GM19238 (cell line): ENCODE results near the gene RPL10A.
"Not testable (repeated sequence)": the region's sequence is repeated elsewhere in the genome, so short reads cannot be mapped to it uniquely, and the experiment has no call there.

Experiments used
- DNase-seq: peaks from one replicate; pipeline ENCODE4 v3.0.0; 2011; ENCODE audit warnings: low spot score; ENCODE audit not compliant: insufficient read length

RPL10A gene

DNA sequence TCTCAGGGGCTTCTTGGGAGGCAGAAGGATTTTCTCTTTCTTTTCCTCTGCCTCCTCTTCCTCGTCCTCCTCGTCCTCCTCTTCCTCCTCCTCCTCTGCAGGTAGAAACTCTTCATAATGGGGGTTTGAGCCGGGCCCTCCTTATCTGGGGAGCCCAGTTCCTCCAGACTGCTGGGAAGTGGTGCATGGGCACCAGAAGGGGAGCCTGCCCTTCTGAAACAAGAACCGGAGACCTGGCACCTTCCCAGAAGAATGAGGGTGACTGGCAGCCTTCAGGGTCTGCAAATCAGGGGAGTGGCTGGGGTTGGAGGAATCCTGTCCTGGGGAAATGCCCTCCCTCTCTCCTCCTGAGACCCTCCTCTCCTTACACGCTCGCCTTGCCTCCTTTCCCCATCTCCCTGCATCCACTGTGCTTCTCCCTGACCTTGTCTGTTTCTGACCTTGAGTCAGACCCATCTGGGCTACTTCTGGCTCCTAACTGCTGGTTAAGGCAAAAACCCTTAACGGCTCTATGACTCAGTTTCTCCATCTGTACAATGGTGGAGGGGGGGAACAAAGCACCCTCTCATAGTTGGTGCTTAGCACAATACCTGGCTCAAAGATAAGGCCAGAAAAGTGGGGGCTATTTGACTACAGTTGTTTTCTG is 42.8 kb downstream of the RPL10A start:
- no peak for DNase-seq

DNA sequence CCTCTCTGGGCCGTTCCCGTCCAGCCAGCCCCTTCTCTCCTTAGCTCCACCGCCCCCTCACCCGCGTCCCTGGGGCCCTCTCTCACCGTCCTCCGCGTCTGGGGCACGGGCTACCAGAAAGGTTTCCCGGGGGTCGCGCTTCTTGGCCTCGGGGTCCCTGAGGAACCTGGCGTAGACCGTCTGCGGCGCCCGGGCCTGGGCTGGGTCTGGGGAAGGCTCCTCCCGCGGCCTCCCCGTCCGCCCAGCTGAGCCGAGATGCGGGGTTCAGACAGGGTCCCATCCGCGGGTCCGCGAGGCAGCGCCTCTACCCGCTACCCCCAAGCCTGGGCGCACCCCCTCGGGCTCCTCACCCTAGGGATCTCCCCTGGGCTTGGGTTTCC is 43.4 kb downstream of the RPL10A start:
- no peak for DNase-seq

DNA sequence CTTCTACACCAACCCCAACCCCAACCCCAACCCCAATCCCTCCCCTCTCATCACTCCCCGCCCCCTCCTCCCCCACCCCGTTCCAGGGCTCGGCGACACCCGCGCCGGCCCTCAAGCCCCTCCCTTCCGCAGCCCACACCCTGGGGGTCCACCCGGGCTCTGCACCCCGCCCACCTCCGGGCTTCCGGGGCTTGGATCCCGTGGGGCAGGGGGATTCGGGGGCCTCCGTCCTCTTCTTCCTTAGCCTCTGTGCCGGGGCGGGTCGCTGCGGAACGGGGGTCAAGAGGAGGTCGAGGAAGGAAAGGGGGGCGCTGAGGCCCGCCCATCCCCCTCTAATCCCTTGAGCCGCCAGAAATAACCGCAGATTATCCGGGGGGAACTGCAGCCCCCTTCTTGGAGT is 43.8 kb downstream of the RPL10A start:
- no peak for DNase-seq

DNA sequence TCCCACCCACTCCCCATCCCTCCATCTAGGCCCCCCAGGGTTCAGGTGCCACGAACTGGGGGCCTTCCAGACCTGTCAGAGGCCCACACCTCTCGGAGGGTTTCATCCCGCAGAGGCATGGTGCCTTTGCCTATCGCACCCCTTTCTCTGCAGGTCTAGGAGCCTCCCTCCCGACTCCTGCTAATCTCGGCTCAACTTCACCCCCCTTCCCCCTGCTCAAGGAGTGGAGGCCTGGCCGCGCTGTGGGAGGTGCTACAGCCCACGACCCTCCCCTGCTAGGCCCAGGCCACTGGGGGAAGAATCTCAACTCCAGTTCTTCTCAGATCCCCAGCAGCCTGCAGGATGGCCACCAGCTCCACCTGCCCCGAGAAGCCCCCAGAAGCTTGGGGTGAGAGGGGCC is 44.5 kb downstream of the RPL10A start, which contains the start of gene TULP1:
Gene TULP1 (minus strand): TSS at position 157 of the 400 bp plus-strand sequence. CDS start 38 bp downstream, at position 119.
- no peak for DNase-seq

DNA sequence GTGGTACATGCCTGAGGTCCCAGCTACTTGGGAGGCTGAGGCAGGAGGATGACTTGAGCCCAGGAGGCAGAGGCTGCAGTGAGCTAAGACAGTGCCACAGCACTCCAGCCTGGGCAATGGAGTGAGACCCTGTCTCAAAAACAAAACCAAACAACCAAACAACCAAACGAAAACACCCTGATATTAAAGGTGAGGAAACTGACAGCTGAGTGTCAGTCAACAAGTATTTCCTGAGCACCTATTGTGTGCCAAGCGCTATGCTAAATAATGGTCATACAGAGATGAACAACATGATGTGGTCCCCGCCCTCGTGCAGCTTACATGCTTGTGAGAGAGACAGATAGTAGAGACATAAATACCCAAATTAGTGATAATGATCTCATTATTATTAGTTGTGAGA is 46.4 kb downstream of the RPL10A start:
- DNase-seq: no peak

DNA sequence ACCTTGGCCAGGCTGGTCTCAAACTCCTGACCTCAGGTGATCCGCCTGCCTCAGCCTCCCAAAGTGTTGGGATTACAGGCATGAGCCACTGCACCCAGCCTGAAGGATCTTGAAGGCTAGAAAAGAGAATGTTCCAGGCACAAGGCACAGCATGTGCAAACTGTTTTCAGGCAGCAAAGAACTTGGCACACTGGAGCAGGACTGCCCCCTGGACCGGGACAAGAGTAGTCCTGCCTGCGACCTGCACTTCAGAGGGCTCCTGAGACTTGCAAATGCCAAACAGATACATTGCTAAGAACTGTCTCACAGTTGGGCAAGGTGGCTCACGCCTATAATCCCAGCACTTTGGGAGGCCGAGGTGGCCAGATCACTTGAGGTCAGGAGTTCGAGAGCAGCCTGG is 47.7 kb downstream of the RPL10A start:
- DNase-seq: not testable (repeated sequence)

DNA sequence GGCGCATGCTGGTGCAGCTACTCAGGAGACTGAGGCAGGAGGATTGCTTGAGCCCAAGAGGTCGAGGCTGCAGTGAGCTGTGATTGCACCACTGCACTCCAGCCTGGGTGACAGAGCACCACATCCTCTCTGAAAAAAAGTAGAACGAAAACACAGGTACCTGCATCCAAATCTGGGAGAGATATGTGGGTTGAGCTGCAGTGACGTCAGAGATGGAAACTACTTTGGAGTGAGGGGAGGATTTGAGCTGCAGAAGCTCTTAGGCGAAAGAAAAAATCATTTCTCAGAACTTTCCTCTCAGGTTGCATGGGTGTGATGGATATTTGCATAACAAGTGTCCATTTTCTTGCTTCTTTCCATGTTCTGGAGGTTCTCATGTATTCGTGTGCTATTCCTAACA is 48.5 kb downstream of the RPL10A start:
- DNase-seq: no peak

DNA sequence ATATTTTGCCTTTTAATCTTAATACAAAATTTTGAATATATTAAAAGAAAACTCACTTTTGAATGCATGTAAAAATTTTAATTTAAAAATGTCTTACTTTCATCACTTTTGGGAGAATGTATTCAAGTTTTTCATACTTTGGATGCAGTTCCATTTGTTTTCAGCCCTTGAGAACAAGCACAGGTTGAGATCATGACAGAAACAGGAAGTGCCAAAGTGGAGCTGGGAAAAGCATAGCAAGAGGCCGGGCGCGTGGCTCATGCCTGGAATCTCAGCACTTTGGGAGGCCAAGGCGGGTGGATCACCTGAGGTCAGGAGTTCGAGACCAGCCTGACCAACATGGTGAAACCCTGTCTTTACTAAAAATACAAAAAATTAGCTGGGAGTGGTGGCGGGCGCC is 49.8 kb downstream of the RPL10A start:
- DNase-seq: not testable (repeated sequence)

DNA sequence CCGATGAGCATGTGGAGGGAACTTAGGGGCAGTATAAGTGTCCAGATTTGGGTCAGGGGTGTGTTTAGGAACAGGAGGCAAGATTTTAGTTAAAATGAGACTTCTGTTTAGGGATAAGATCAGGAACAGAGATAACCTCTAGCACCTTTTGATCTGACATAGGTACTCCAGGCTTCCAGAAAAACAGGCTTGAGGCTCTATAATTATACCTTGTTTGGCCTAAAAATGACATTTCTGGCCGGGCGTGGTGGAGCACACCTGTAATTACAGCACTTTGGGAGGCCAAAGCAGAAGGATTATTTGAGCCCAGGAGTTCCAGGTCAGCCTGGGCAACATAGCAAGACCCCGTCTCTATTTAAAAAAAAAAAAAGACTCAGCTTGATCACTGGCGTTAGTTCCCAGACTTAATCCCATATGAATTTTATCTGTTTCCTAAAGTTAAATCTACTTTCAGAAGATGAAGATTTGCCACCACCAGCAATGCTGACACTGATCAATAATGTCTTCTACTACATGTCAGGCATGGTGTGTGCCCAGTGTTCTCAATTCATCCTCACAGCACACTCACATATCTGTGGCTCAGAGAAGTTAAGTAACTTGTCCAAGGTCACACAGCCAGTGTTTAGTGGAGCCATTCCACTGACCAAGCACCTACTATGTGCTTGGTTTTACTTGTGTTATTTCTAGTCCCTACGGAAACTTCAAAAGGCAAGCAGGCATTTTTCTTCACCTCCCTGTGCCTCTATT is 50.5 kb downstream of the RPL10A start:
- no peak for DNase-seq

DNA sequence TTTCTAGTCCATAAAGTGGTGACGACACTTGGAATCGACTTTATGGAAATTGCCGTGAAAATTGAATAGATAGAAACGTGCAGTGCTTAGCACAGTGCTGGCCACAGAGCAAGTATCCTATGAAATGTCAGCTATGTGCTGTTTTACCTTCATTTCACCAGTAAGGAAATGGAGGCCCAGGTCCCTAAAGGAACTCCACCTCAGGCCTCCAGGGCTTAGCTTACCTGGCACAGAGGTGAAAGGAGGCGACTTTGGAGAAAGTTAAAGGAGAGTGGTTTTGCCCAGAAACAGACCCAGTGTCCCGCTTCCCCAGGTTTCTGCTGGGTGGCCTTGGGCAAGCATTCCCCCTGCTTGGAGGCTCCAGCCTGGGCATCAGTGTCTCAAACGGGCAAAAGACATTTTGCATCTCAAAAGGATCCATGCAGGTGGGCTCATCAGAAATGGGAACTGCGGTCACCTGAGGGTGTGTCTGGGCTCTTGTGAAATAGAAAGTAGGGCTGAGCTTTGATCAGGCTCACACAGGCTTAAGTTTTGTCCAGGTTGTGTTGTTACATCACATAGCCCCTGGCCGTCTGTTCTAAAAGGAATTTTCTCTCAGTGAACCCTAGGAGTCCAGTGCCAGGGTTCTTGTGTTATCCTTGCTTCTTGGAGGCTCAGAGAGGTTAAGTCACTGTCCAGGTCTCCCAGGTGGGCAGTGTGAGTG is 51.3 kb downstream of the RPL10A start:
- no peak for DNase-seq
